ENCODE data around the gene NXPE3.
"Not testable (repeated sequence)": the region's sequence is repeated elsewhere in the genome, so short reads cannot be mapped to it uniquely, and the experiment has no call there.

The NXPE3 gene

DNA sequence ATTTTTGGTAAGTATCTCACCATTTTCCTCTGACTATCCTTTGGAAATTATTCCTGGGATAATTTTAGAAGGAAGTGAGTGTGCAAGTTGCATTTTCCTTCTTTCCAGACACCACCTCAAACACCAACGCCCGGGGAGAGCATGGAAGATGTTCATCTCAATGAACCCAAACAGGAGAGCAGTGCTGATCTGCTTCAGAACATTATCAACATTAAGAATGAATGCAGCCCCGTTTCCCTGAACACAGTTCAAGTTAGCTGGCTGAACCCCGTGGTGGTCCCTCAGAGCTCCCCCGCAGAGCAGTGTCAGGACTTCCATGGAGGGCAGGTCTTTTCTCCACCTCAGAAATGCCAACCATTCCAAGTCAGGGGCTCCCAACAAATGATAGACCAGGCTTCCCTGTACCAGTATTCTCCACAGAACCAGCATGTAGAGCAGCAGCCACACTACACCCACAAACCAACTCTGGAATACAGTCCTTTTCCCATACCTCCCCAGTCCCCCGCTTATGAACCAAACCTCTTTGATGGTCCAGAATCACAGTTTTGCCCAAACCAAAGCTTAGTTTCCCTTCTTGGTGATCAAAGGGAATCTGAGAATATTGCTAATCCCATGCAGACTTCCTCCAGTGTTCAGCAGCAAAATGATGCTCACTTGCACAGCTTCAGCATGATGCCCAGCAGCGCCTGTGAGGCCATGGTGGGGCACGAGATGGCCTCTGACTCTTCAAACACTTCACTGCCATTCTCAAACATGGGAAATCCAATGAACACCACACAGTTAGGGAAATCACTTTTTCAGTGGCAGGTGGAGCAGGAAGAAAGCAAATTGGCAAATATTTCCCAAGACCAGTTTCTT is 74.2 kb downstream of the NXPE3 start:
- DNase-seq, result no peak

DNA sequence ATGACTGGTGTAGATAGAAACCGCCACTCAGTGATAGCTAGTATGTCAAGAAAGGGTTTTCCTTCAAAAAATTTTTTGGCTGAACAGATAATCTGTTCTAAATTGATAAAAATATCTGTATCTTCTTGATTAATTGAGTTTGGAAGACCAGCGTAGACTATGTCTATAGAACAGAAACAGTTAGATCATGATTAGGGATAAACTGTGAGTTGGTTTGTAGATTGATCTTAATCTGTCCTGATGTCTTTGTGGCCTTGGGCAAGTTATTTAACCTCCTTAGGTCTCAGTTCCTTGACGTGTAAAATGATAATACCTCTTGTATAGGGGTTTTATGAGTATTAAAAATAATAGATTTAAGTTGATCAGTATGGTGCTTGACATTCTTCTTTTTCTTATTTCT is 75.0 kb downstream of the NXPE3 start:
- DNase-seq, result no peak

DNA sequence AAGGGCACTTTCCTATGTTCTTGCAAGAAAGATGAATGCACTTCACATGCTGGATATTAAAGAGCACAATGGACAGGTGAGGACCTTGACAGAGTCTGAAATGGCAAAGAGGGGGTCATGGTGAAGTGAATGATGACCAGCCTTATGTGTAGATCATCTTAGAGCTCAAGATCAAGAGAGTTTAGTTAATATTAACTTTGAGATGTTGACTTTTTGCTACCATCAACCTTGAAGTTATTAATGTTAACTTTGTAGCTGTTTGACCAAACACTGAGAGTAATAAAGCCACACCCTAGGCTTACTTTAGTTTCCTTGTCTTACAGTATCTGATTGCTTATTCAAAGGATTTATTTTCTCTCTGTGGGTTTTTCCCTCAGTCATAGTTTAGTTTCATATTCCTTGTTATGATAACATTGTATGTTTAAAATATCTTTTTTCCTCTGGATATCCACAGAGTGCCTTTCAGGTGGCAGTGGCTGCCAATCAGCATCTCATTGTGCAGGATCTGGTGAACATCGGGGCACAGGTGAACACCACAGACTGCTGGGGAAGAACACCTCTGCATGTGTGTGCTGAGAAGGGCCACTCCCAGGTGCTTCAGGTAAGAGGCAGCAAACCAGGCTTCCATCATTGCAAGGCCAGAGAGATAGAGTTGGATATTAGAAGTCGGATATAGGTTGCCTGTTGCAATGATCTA is 75.7 kb downstream of the NXPE3 start:
- DNase-seq, result no peak

DNA sequence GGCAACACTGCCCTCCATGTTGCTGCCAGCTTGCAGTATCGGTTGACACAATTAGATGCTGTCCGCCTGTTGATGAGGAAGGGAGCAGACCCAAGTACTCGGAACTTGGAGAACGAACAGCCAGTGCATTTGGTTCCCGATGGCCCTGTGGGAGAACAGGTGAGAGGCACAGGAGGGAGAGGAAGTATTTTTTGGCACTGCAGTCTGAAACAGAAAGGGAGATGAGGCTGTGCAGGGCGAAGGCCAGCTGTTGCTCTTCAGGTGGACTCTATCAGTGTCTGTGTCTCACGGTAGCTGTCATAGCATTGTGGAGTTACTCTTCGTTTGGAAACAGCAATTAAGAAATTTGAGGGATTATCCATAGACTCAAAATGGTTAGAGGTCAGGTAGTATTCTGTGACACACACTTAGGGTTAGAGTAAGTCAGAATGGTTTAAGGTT is 78.3 kb downstream of the NXPE3 start:
- DNase-seq, result no peak

DNA sequence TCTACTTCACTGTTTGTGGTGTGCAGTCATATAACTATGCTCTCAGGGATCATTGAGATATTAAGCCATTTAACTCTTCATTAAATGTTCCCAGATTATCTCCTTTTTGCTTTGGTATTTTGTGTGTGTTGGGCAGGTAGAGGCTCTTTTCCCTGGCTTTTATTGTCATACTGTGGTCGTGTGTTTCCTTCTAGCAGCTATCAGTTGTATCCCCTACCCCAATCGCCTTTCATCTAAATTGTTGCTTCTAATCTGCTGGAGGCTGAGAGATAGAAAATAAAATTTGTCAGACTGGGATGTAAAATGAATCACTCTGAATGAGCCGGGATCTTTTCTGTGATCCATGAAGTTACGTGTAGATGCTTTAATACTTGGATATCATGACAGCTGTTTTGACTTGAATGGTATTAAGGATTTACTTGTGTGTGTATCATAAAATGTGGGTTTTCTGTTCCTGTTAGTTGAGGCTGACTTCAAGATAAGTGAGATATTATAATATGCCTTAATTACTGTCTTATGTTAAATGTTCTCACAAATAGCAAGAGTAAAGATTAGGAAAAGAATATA is 79.5 kb downstream of the NXPE3 start:
- DNase-seq, result no peak

DNA sequence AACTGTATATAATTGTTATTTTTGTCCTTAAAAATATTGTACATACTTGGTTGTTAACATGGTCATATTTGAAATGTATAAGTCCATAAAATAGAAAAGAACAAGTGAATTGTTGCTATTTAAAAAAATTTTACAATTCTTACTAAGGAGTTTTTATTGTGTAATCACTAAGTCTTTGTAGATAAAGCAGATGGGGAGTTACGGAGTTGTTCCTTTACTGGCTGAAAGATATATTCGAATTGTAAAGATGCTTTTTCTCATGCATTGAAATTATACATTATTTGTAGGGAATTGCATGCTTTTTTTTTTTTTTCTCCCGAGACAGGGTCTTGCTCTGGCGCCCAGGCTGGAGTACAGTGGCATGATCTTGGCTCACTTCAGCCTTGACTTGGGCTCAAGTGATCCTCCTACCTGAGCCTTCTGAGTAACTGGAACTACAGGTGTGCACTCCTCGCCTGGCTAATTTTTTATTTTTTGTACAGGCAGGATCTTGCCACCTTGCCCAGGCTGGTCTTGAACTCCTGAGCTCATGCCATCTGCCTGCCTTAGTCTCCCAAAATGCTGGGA is 81.0 kb downstream of the NXPE3 start:
- DNase-seq, result no peak

DNA sequence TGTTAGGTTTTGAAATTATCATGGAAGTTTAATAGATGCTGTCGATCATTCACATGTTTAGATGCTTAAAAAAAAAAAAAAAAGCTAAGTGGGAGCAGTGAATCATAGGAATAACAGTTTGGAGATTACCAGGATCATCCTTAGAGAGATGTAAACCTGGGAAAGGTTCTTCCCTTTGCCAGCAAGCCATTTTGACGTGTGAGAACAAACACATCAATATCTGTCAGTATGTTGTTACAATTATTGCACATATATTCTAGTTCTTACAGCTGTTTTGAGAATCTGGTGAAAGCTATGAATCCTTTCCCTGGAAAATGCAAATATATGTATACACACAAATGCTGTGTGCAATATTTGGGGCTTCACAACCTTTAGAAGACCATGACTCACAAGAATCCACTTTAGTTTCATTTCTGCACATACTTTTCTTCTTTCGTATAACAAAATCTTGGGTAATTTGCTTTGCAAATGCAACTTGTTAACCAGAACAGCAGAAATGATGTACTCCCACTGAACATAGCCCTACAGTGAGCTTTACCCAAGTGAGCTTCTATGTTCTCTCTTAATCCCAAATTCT is 82.3 kb downstream of the NXPE3 start:
- DNase-seq, result no peak

DNA sequence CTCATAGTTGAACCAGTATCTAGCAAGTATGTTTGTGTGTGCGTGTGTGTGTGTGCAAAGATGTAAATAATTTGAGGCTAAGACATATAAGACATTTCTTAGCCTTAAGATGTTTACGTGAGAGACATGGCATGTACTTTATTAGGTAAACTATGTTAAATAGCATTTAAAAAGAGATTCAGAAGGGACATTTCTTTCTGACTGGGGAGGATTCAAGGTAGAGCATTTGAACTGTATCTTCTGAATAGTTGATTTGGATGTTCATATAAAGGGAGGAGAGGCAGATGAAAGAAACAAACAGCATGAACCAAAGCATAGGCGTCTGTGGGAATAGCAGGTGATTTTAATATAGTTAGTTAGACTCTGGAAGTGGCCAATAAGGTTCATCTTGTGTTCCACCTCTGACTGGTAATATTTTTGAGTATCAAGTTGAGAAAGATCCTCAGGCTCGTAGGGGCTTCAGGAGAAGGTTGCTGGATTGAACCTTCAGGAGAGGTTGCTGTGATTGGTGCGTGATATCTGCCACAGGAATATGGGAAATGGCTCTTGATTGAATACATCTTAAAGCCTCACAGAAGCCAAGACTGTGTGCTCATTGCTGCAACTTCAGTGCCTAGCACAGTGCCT is 82.9 kb downstream of the NXPE3 start:
- no peak for DNase-seq

DNA sequence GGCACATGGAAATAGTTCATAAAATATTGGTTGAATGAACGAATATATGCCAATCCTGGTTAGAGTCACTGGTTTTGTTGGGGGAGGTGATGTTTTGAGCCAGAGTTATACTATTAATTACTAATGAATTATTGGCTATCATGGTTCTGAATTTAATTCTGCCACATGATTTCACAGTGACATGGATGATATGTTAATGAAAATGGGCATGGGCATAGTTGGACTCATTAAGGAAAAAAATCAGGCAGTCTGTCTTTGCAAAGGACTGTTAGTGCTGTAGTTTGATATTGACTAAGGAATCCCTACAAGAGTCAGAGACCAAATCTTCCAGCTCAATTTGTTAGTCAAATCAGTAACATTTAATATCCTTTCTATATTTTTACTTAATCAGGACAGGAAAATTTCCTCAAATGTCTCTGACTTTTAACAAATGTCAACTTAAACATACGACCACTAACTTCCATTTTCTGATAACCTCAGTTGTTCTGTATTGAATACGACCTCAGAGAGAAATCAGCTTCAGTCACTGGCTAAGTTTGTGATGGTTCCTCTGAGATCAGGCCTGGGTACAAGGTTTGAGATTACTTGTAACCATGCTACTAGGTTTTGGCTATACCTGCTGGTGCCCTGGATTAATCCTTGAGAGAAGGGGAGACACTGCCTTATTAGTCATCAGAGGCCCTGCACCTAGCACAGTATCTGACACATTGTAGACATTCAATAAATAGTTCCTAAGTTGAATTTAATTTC is 83.6 kb downstream of the NXPE3 start:
- DNase-seq, result no peak

DNA sequence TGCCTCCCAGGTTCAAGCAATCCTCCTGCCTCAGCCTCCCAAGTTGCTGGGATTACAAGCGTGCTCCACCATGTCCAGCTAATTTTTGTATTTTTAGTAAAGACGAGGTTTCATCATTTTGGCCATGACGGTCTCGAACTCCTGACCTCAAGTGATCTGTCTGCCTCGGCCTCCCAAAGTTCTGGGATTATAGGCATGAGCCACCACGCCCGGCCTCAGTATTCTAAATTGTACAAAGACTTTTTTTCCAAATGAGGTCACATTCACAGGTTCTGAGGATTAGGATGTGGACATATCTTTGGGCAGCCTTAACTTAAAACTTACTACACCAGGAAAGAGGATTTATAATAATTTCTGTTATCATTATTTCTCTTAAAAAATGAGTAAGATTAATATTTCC is 85.9 kb downstream of the NXPE3 start:
- not testable (repeated sequence) for DNase-seq

DNA sequence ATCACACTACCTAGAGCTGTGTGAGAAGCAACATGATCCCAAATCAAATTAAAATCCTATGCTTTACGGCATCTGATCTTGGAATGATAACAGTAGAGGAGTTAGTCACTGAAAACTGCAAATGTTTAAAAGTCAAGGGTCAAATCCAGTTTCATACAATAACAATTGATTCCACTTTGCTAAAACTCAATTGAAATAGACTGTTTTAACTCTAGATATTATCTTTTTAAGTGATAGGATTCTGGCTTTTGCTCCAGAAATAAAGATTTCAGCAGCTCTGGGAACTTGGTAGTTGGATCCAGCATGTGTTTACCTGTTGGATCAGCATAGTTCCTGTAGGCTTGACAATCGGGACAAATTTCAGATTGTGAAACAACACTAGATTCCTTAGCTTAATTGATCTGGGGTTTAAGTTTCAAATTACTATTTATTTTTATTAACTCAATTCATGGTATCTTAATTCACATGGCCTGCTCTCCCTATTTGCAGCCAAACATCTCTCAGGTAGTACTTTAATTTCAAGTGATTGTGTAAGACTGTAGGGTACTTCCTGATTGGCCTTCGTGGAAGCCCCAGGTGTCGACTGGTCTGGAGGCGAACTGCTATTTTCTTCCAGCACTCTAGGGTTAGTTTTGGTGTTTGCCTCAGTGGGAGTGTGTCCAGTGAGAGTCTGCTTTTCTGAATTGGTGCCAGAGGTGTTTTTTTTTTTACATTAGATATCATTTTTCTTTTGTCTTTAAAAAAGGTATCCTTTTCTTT is 86.9 kb downstream of the NXPE3 start:
- no peak for DNase-seq

DNA sequence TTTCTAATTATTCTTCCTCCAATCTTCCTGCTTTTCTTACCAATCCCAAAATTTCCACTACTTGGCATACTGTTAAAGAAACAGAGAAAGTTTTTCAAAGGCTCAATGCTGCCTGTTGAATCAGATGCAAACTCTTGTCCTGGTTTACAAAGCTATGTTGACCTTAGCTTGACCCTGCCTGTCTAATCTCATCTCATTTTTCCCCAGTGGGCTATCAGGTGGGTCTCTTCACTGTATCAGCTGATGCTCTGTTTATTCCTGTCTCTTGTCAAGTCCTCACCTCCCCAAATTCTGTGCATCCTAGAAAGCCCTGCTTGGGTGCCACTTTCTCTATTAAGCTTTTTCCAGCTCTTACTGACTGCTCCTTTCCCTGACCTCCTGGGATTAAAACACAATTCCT is 88.5 kb downstream of the NXPE3 start:
- no peak for DNase-seq

DNA sequence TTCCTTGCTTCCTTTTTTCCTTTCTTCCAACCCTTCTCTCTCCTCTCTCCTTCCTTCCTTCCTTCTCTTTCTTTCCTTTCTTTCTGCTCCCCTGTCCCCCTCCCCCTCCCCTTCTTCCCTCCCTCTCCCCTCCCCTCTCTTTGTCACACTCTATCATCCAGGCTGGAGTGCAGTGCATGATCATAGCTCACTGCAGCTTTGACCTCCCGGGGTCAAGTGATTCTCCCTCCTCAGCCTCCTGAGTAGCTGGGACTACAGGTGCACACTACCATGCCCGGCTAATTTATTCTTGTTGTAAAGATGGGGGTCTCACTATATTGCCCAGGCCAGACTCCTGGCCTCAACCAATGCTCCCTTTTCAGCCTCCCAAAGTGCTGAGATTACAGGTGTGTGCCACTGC is 89.0 kb downstream of the NXPE3 start:
- DNase-seq, result no peak

DNA sequence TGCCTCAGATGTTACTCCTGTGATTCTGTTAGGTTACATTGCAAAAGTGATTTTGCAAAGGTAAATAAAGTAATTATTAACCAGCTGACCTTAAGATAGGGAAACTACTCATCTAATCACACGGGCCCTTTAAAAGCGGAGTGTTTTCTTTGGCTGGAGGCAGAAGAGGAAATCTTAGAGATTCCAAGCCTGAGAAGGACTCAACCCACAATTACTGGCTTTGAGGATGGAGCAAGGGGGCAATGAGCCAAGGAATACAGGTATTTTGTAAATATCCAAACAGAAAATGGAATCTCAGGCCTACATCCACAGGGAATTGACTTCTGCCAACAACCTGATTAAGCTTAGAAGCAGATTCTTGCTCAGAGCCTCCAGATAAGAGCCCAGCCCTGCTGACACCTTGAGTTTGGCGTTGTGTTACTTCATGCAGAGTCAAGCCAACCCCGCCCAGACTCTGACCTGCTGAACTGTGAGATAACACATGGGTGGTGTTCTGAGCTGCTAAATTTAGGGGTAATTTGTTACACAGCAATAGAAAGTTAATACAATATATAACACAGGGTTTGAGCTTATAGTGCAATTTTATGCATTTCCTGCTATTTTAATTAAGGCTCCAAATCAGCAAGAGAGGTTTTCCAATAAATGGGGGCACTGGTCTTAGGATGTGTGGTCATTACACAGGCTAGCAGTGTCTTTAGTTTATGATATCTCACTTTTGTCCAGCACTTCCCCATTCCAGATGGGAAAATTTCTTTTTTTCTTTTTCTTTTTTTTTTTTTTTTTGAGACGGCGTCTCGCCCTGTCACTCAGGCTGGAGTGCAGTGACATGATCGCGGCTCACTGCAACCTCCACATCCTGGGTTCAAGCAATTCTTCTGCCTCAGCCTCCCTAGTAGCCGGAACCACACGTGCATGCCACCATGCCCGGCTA is 89.8 kb downstream of the NXPE3 start:
- no peak for DNase-seq

DNA sequence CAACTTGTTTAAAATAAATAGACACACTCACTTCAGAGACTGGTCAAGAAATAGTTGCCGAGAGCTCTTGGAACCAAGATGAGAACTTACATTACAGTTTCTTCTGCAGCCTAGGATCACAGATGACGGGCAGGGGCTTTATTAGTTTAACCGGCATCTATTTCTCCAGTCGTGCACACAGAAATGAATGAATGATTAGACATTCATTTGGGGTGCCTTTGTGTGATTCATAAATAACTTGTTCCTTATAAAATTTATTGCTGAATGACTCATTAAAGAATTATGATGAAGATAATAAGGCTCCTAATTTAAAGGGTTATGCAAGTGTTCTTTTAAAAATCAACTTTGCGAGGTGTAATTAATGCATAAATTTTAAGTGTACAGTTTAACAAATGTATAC is 91.1 kb downstream of the NXPE3 start:
- no peak for DNase-seq

DNA sequence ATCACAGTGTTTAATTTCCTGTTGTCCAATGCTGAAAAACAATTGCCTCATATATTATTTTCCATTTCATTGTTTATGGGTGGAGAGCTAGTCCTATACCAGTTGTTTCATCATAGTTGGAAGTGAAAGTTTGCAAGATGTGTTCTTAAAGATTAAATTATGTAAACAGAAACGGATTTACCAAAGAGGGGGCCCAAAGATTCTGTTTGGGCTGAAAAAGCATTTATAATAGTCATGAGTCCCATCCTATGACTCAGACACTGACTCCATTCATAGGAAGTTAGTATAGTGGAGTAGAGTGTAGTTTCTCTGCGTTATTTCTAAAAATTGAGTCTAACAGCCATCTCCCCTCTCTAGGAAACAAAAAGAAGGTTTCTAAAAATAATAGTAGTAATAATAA is 94.6 kb downstream of the NXPE3 start:
- no peak for DNase-seq

DNA sequence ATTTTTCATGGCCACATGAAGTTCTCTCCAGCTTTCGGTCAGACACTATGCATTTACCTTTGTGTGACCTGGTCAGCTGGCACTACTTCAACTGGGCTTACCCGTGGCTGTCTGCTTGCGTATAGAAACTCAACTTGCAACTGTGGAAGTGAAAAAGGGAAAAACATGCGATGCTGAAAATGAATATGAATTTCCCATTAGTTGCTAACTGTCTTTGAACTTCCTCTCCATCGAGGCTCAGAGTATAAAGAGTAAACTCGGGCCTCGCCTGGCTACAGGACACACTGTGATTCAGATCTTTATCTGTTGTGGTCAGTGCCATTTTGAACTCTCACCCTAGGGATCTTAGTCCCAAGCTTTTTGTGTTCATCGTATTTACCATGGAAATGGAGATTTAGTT is 97.1 kb downstream of the NXPE3 start:
- no peak for DNase-seq

All from KG1 (cell line).